GM12878 (cell line): Measurements from ENCODE around the gene TSPAN10. TPM values are rescaled to one million over a fixed set of nuclear protein-coding genes. Genes with fewer than 3 reads are reported as not detected.

ENCODE experiments used
- ATAC-seq: fragments of 200-7000 bp; cut with Tn5 transposase; 3 replicates; pipeline ENCODE4 v1.9.1; 2020; ENCODE audit warnings: mild to moderate bottlenecking, moderate library complexity
- BruUV-seq: library from RNA; stranded (reverse); fragments of 400-500 nt; replicated peaks from 2 replicates; lab custom pipeline; 2021; lab: Mats Ljungman, UMichigan
- CTCF ChIA-PET: fragments of 300-600 bp; sonication (Branson Sonifier 250); formaldehyde crosslinking; extraction: SDS; loops from one replicate; lab custom pipeline; 2021; ENCODE audit warnings: inconsistent platforms; lab: Yijun Ruan, JAX
- POLR2A ChIA-PET: fragments of 350-600 bp; formaldehyde crosslinking; extraction: SDS; loops from one replicate; lab custom pipeline; 2021; ENCODE audit warnings: inconsistent platforms; lab: Charles Lee
- RAD21 ChIA-PET: fragments of 300-600 bp; sonication (Branson Sonifier 250); formaldehyde crosslinking; loops from one replicate; lab custom pipeline; 2023; ENCODE audit warnings: antibody characterized with exemption; ENCODE audit not compliant: unreplicated experiment; lab: Charles Lee
- SMC1A ChIA-PET: fragments of 300-600 bp; sonication (Branson Sonifier 250); formaldehyde crosslinking; loops from one replicate; lab custom pipeline; 2023; ENCODE audit not compliant: unreplicated experiment, uncharacterized antibody; lab: Charles Lee
- DNase-seq: peaks from one replicate; pipeline ENCODE4 v3.0.0-alpha.2; 2011; ENCODE audit warnings: low read depth, low spot score
- FAIRE-seq: peaks from 3 replicates; lab custom pipeline; 2011; peaks lifted over from hg19 to GRCh38; lab: Jason Lieb, UNC
- H2AFZ ChIP-seq: 2 replicates; pipeline ENCODE4 v1.6.0; 2011; ENCODE audit warnings: low read depth, low read length, control low read depth; ENCODE audit not compliant: control insufficient read depth
- H3K27ac ChIP-seq: 2 replicates; pipeline ENCODE4 v1.5.1; 2011; ENCODE audit warnings: control low read depth; ENCODE audit not compliant: control insufficient read depth, insufficient read depth
- H3K27me3 ChIP-seq, 2 experiments: replicated peaks in 1 of 2; 2 replicates each; pipeline versions ENCODE4 v1.6.0 to v1.6.1; 2011; ENCODE audit warnings: low read length in 1 of 2; ENCODE audit not compliant: control insufficient read depth in 2 of 2, insufficient read depth in 2 of 2
- H3K36me3 ChIP-seq, 2 experiments: 2 replicates each; pipeline ENCODE4 v1.5.1; 2011; ENCODE audit warnings: low read length in 1 of 2; ENCODE audit not compliant: control insufficient read depth in 2 of 2, insufficient read depth in 2 of 2
- H3K4me1 ChIP-seq: 2 replicates; pipeline ENCODE4 v1.6.1; 2011; ENCODE audit warnings: mild to moderate bottlenecking, low read length, moderate library complexity, mixed read lengths; ENCODE audit not compliant: control insufficient read depth, insufficient read depth
- H3K4me2 ChIP-seq: 2 replicates; pipeline ENCODE4 v1.6.0; 2011; ENCODE audit warnings: control low read depth; ENCODE audit not compliant: control insufficient read depth, insufficient read depth
- H3K4me3 ChIP-seq: fragments of 200-600 bp; sonication (generic); 2 replicates; pipeline ENCODE4 v1.5.1; 2016
- H3K79me2 ChIP-seq: 2 replicates; pipeline ENCODE4 v1.6.0; 2011; ENCODE audit warnings: low read length; ENCODE audit not compliant: control insufficient read depth, insufficient read depth
- H3K9ac ChIP-seq: 2 replicates; pipeline ENCODE4 v1.8.0; 2011; ENCODE audit warnings: low read length, control low read depth, mixed read lengths; ENCODE audit not compliant: control insufficient read depth, insufficient read depth
- H3K9me3 ChIP-seq: replicated peaks from 3 replicates; pipeline ENCODE4 v1.5.1; 2011; ENCODE audit warnings: mild to moderate bottlenecking, low read length; ENCODE audit not compliant: control insufficient read depth, insufficient read depth
- H4K20me1 ChIP-seq: 2 replicates; pipeline ENCODE4 v1.6.0; 2011; ENCODE audit not compliant: control insufficient read depth, insufficient read depth
- ATF2 ChIP-seq: IDR thresholded peaks from 2 replicates; pipeline ENCODE4 v1.6.1; 2012; ENCODE audit warnings: low read length, inconsistent platforms
- EP300 ChIP-seq, 2 experiments: fragments of 150-350 bp in 1 of 2; IDR thresholded peaks; 2 replicates each; pipeline ENCODE4 v1.6.1; 2011 to 2012; ENCODE audit warnings: low read depth in 2 of 2, low read length in 2 of 2, borderline replicate concordance in 1 of 2, improper control_type of control experiment in 1 of 2, inconsistent platforms in 1 of 2; ENCODE audit not compliant: control insufficient read depth in 1 of 2
- HCFC1 ChIP-seq: fragments of 150-350 bp; IDR thresholded peaks from 2 replicates; pipeline ENCODE4 v1.6.1; 2014; ENCODE audit warnings: low read length
- KLF5 ChIP-seq: fragments of 450-650 bp; IDR thresholded peaks from 2 replicates; pipeline ENCODE4 v1.6.1; 2014; ENCODE audit warnings: mild to moderate bottlenecking; ENCODE audit not compliant: partially characterized antibody
- MEF2A ChIP-seq: IDR thresholded peaks from 2 replicates; pipeline ENCODE4 v1.6.1; 2011; ENCODE audit warnings: low read depth, mild to moderate bottlenecking, low read length, moderate library complexity; ENCODE audit not compliant: insufficient read depth
- NRF1 ChIP-seq: conservative IDR thresholded peaks from 2 replicates; pipeline ENCODE4 v1.6.1; 2011; ENCODE audit warnings: mild to moderate bottlenecking, low read depth, low read length, improper control_type of control experiment
- SIN3A ChIP-seq: IDR thresholded peaks from 2 replicates; pipeline ENCODE4 v1.6.1; 2012; ENCODE audit warnings: low read depth, low read length, improper control_type of control experiment
- SMAD5 ChIP-seq: IDR thresholded peaks from 2 replicates; pipeline ENCODE4 v1.6.1; 2016; ENCODE audit warnings: antibody characterized with exemption, low read depth
- TCF3 ChIP-seq: IDR thresholded peaks from 2 replicates; pipeline ENCODE4 v1.6.1; 2012; ENCODE audit warnings: low read depth, mild to moderate bottlenecking, low read length, borderline replicate concordance; ENCODE audit not compliant: insufficient read depth
- WGBS: methylation state at CpG from one replicate; pipeline ENCODE4 v1.1.6; 2016; ENCODE audit warnings: low lambda C conversion rate; ENCODE audit not compliant: insufficient replicate concordance, insufficient coverage; ENCODE audit errors: missing lambda C conversion rate; 5-methylcytosine and 5-hydroxymethylcytosine counted together
- in situ Hi-C: fragments of 300-500 bp; cut with MboI; formaldehyde crosslinking; loops from 9 replicates; pipeline ENCODE4 v1.14.3; 2018; ENCODE audit warnings: mixed read lengths
- intact Hi-C: fragments of 100-400 bp; cut with micrococcal nuclease; formaldehyde crosslinking; loops from one replicate; pipeline ENCODE4 v1.14.2; 2022; ENCODE audit not compliant: unreplicated experiment
- polyA plus RNA-seq, 11 experiments: library from polyadenylated mRNA; depleted of rRNA in 4 of 11; unstranded in 6 of 11; stranded (reverse) in 5 of 11; fragments of >200 nt; fragmentation: Nextera tagmentation in 4 of 11; fragmentation: Illumina TruSeq in 1 of 11; extraction: Ambion mirVana in 4 of 11; extraction: Trizol in 1 of 11; gene quantifications; 1 replicate in 1 of 11; 2 replicates in 10 of 11; pipeline versions ENCODE4 v1.2.1 to v1.2.3, GENCODE V29; 2011 to 2016; ENCODE audit warnings: inconsistent platforms in 2 of 11, missing spikeins in 2 of 11, low read depth in 1 of 11
- total RNA-seq, 4 experiments: library from RNA; depleted of rRNA in 3 of 4; stranded (reverse); fragments of >200 nt in 3 of 4; fragmentation: Illumina TruSeq in 1 of 4; extraction: Trizol in 1 of 4; gene quantifications; 2 replicates each; pipeline versions ENCODE4 v1.2.1 to v1.2.3, GENCODE V29; 2013 to 2021

TSPAN10 gene
- total and polyA plus RNA-seq, 10 of the 15 experiments (the other 5 are each of a cell fraction or from before 2014, with no cell fraction given): 0.13 to 0.82 (median 0.43) TPM

- no peak for ATAC-seq
- Histone ChIP-seq H3K4me1 (peaks cover 4% of the 10 kb centered on the region), H3K4me2 (no peak overlapping the region), H3K36me3 (no peaks in the 10 kb centered on the region), H3K4me3 (no peak overlapping the region), H2AFZ (no peak overlapping the region), H3K79me2 (peaks cover 18% of the 10 kb centered on the region), H3K27ac (no peak overlapping the region), H4K20me1 (no peaks in the 10 kb centered on the region), H3K9ac (no peak overlapping the region), H3K27me3 (no peaks in the 10 kb centered on the region), H3K9me3 (no peaks in the 10 kb centered on the region)
- no TSS peak for BruUV-seq
- 95% methylated on average over 9 of the region's 9 CpGs for WGBS
- intact Hi-C loops: no loop called here
- CTCF ChIA-PET: no interaction called here
- SMC1A ChIA-PET: no interaction called here
- in situ Hi-C loops: no loop called here
- DNase-seq: no peak
- no peak for FAIRE-seq
- POLR2A ChIA-PET: interaction anchor here (0.7 to 1.4 kb wide), 2 partner anchors 25 to 44 kb away, joined by 3 to 4 read pairs; partner anchors contain the start of genes ARL16 and HGS
- TF ChIP-seq KLF5 (no peak), SMAD5 (no peak), TCF3 (no peak), EP300 (IDR thresholded peaks at IDR 0.05; ENCODE audit: borderline replicate concordance in 1 of 2, control insufficient read depth in 1 of 2, low read depth in 2 of 2, low read length in 2 of 2) (no peak), NRF1 (no peak), ATF2 (no peak), MEF2A (no peak), SIN3A (no peak), HCFC1 (no peak)
- RAD21 ChIA-PET: no interaction called here
These were observed 3.0 kb downstream of the TSPAN10 start for GRCh38 chr17:81640011-81640410.
